Measurements from ENCODE around the gene RASA1. TPM values are rescaled to one million over a fixed set of nuclear protein-coding genes. Genes with fewer than 3 reads are reported as not detected.

Gene RASA1
- total RNA-seq, 2 donors from 2014 or later: 50.9 to 63.0 TPM

DNA sequence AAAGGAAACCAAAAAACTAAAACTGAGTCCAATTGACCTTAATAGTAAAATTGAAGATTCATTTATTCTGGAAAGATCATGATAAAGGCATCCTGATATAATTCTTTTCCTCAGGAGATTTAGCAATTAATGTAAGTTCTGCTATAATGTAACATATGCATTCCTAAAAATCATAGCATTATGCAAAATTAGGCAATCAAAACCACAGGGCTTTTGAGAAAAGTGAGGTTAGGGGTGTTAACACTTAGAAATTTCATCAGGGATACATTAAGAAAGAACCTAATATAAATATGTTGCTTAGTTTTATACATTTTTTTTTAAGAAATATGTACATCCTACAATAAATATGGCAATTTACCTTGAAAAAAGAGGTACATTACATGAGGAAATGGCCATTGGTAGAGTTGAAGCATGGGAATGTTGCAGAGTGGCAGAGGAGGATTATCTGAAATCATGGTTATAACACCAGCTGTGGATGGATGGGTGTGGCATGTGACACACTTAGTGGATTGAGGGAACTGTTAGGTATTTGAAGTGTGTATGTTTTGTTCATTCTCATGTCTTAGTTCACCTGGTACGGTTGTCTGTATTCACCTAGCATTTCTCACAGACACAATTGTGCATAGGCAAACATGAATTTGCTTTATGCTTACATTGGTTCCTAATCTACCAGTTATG lies 94.0 kb downstream of the RASA1 start:
- no peaks in the 10 kb centered on the region for H3K9me3 Mint-ChIP-seq
- H3K36me3 Mint-ChIP-seq (ENCODE audit: low read depth): peaks cover 21% of the 10 kb centered on the region
- H3K4me1 Mint-ChIP-seq: peaks cover 9% of the 10 kb centered on the region
- H3K4me3 ChIP-seq (ENCODE audit: low read length): no peak overlapping the region
- TF ChIP-seq, protein P1, sequence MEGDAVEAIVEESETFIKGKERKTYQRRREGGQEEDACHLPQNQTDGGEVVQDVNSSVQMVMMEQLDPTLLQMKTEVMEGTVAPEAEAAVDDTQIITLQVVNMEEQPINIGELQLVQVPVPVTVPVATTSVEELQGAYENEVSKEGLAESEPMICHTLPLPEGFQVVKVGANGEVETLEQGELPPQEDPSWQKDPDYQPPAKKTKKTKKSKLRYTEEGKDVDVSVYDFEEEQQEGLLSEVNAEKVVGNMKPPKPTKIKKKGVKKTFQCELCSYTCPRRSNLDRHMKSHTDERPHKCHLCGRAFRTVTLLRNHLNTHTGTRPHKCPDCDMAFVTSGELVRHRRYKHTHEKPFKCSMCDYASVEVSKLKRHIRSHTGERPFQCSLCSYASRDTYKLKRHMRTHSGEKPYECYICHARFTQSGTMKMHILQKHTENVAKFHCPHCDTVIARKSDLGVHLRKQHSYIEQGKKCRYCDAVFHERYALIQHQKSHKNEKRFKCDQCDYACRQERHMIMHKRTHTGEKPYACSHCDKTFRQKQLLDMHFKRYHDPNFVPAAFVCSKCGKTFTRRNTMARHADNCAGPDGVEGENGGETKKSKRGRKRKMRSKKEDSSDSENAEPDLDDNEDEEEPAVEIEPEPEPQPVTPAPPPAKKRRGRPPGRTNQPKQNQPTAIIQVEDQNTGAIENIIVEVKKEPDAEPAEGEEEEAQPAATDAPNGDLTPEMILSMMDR (conservative IDR thresholded peaks at IDR 0.05): no peak
- no peaks in the 10 kb centered on the region for H3K4me1 ChIP-seq (ENCODE audit: control insufficient read depth, insufficient read depth, low read length)
- no peaks in the 10 kb centered on the region for H3K27me3 Mint-ChIP-seq (ENCODE audit: insufficient read depth)
- no peak overlapping the region for H3K9ac ChIP-seq (ENCODE audit: extremely low read depth, low read length, poor library complexity, severe bottlenecking)
- H3K4me3 Mint-ChIP-seq: no peak overlapping the region
- no peak overlapping the region for H3K27ac ChIP-seq (ENCODE audit: low read depth, low read length)
- H3K27me3 ChIP-seq (ENCODE audit: control insufficient read depth, insufficient read depth, low read length, poor library complexity, severe bottlenecking): no peaks in the 10 kb centered on the region
- peaks cover 62% of the 10 kb centered on the region for H3K36me3 ChIP-seq (ENCODE audit: control insufficient read depth, insufficient read depth, low read length)
- no peak for DNase-seq
- no peaks in the 10 kb centered on the region for H3K9me3 ChIP-seq (ENCODE audit: control insufficient read depth, low read length)
- H3K27ac Mint-ChIP-seq: no peak overlapping the region
- 100% methylated on average over 1 of the region's 1 CpG; no CpG with 5 or more reads in 1 of the 2 experiments for WGBS, 2 experiments (ENCODE audit: insufficient coverage in 1 of 2, insufficient read length in 1 of 2)

DNA sequence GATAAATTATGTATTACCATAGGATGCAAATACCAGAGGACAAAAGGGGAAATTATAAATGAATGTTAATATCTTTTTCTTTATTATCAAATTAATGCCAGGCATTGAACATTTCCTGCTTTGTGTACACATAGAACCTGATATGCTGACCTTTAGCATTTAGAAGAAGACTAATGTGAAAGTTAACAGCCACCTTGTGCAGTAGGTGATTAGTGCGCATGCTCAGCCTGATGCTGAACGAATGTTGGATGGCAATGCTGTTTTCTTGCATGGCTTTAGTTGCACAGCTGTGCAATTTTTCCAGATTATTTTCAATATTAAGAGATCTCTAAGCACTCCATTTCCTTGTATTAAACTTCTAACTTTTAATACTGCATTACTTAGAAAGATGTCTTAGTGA lies 99.6 kb downstream of the RASA1 start:
- peaks cover 9% of the 10 kb centered on the region for H3K4me1 Mint-ChIP-seq
- no peak overlapping the region for H3K4me3 Mint-ChIP-seq
- H3K9me3 Mint-ChIP-seq: no peaks in the 10 kb centered on the region
- H3K9ac ChIP-seq (ENCODE audit: extremely low read depth, low read length, poor library complexity, severe bottlenecking): no peak overlapping the region
- no peaks in the 10 kb centered on the region for H3K9me3 ChIP-seq (ENCODE audit: control insufficient read depth, low read length)
- H3K4me3 ChIP-seq (ENCODE audit: low read length): no peak overlapping the region
- H3K27me3 Mint-ChIP-seq (ENCODE audit: insufficient read depth): no peaks in the 10 kb centered on the region
- TF ChIP-seq, protein P1 (conservative IDR thresholded peaks at IDR 0.05): no peak
- WGBS, 2 experiments (ENCODE audit: insufficient coverage in 1 of 2, insufficient read length in 1 of 2): 97 to 100% methylated on average over 2 of the region's 2 CpGs
- H3K27ac ChIP-seq (ENCODE audit: low read depth, low read length): no peak overlapping the region
- no peak for DNase-seq
- no peaks in the 10 kb centered on the region for H3K27me3 ChIP-seq (ENCODE audit: control insufficient read depth, insufficient read depth, low read length, poor library complexity, severe bottlenecking)
- peaks cover 20% of the 10 kb centered on the region for H3K36me3 Mint-ChIP-seq (ENCODE audit: low read depth)
- H3K36me3 ChIP-seq (ENCODE audit: control insufficient read depth, insufficient read depth, low read length): peaks cover 52% of the 10 kb centered on the region
- H3K4me1 ChIP-seq (ENCODE audit: control insufficient read depth, insufficient read depth, low read length): no peaks in the 10 kb centered on the region
- no peak overlapping the region for H3K27ac Mint-ChIP-seq

DNA sequence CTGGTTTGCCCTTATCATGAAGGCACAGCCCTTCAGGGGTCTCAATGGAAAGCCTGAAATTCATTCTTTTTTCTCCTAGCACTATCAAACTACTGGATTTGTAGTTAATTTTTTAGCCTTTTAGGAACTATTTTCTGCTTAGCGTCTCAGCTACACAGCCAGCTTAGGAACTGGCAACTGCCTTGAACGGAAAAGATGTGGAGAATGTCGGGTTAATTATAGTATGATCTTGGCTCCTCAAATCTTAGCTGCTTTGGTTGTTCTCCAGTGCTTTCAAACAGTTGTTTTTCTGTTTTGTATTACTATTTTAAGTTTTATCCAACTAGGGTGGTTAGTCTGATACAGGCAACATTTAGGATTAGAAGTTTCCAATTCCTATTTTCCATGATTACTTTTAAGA lies 100.9 kb downstream of the RASA1 start:
- H3K9me3 ChIP-seq (ENCODE audit: control insufficient read depth, low read length): no peaks in the 10 kb centered on the region
- WGBS, 2 experiments (ENCODE audit: insufficient coverage in 1 of 2, insufficient read length in 1 of 2): 92% methylated on average over 3 of the region's 3 CpGs; no CpG with 5 or more reads in 1 of the 2 experiments
- peaks cover 19% of the 10 kb centered on the region for H3K36me3 Mint-ChIP-seq (ENCODE audit: low read depth)
- no peaks in the 10 kb centered on the region for H3K9me3 Mint-ChIP-seq
- no peak overlapping the region for H3K4me3 Mint-ChIP-seq
- DNase-seq: no peak
- H3K4me3 ChIP-seq (ENCODE audit: low read length): no peak overlapping the region
- H3K36me3 ChIP-seq (ENCODE audit: control insufficient read depth, insufficient read depth, low read length): peaks cover 53% of the 10 kb centered on the region
- no peaks in the 10 kb centered on the region for H3K27me3 Mint-ChIP-seq (ENCODE audit: insufficient read depth)
- no peaks in the 10 kb centered on the region for H3K27me3 ChIP-seq (ENCODE audit: control insufficient read depth, insufficient read depth, low read length, poor library complexity, severe bottlenecking)
- no peak overlapping the region for H3K9ac ChIP-seq (ENCODE audit: extremely low read depth, low read length, poor library complexity, severe bottlenecking)
- H3K4me1 Mint-ChIP-seq: peaks cover 5% of the 10 kb centered on the region
- TF ChIP-seq, protein P1 (conservative IDR thresholded peaks at IDR 0.05): no peak
- no peaks in the 10 kb centered on the region for H3K4me1 ChIP-seq (ENCODE audit: control insufficient read depth, insufficient read depth, low read length)
- no peak overlapping the region for H3K27ac ChIP-seq (ENCODE audit: low read depth, low read length)
- no peak overlapping the region for H3K27ac Mint-ChIP-seq
